RPMI8226 (cell line): ENCODE measurements around the gene MYLK.

Source experiments
- DNase-seq: peaks from one replicate; pipeline ENCODE4 v3.0.0-alpha.2; 2015

The MYLK gene

DNA sequence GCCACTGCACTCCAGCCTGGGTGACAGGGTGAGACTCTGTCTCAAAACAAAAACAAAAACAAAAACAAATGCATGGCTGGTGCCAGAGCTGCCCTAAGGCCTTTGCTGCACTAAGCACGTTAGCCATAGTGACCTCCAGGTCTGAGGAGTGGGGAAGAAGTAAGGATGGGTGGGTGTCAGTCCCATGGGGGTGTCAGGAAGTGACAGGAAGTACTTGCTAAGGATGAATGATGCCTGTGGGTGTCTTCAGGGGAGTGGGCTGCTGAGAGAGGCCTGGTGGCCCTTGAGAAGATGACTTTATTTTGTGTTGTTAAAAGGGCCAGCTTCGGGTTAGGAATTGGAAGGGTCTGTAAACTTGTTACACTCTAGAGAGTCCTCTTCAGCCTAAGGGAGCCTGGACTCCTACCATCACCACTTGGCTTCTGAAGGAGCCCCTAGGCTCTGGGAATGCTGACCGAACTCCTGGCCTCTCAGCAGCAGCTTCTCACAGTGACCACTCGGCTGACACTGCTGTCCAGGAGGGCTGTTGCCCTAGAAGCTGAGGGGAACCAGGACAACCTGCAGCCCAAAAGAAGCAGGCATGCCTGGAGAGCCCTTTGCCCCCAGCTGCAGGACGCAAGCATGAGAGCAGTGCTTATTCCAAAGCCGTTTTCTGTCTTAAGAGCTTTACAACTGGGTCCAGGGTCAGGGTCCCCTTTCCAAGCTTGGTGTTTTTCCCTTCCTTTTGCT lies 116.4 kb downstream of the MYLK start:
- DNase-seq, result no peak

DNA sequence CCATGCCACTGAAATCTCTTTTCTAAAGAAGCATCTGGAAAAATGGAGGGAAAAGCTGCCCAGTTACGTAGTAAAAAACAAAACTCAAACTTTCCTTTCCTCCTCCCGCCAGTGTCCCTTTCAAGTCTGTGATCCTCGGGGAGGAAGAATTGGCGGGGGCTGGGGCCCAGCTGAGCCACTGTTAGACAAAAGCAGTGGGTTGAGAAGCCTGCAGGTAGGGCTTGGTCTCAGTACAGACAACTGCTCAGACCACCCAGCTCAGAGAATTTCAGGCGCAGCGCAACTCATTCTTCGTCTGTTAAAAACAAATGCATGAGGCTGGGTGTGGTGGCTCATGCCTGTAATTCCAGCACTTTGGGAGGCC lies 117.1 kb downstream of the MYLK start:
- no peak for DNase-seq

DNA sequence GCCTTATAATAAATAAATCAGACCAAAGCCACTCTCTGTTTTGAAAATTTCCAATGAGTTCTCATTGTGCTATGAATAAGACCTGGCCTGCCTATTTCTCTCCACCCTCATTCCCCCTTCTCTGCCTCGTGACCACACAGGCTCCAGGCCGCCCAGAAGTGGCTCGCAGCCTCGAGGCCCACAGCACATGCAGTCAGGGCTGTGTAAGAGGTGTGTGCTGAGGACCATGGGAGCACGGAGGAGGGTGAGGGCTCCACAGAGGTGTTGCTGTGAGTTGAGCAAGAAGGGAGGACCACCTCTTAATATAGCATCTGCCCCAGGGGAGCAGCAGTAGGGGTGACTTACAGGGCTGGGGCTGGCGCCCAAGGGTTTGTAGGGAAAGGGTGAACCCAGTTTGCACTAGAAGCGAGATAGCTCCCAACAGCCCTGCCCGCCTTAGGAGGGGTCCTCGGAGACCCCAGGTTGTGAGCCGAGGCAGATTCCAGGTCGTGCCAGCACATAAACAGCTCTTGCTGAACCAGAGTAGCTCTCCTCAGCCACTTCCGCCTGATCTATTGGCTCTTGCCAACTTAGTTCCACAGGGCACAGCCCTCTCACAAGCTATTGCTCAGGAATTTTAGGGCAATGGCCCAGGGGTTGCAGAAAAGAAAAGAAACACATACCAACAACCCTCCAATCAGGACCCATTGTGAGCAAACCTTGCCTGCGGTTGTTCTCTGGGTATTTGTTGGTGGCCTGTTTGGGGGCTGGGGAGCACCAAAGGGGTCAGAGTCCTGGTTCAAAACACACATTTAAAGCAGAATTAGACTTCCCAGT lies 117.7 kb downstream of the MYLK start:
- no peak for DNase-seq

DNA sequence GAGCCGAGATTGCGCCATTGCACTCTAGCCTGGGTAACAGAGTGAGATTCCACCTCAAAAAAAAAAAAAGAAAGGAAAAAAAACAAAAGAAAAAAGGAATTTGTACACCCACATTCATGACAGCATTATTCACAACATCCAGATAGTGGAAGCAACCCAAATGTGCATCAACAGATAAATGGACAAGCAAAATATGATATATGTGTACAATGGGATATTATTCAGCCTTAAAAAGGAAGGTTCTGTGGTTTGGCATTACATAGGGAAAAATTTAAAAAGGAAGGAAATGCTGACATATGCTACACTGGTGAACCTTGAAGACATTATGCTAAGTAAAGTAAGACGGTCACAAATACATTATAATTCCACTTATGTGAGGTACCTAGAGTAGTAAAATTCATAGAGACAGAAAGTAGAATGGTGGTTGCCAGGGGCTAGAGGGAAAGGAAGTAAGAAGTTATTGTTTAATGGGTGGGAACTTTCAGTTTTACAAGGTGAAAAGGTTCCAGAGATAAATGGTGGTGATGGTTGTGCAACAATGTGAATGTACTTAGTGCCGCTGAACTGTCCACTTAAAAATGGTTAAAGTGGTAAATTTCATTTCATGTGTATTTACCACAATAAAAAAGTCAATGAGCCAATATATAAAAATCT lies 118.5 kb downstream of the MYLK start:
- no peak for DNase-seq

DNA sequence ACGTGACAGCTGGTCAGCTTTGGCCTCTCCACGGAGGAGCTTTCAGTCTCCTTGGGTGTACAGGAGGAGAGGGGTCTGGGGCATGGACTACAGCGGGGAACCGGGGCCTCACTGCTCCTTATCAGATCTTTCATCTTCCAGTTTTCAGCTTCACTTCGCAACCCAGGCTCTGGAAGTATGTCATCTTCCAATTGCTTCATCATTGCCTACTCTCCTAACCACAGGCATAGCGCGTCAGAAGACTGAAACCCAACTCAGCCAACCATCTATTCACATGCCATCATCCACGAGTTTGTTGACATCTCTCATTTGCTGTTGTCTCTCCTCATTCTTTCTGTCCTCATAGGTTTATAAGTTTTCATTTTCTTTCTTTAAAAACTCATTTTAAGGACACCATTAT lies 119.5 kb downstream of the MYLK start:
- no peak for DNase-seq

DNA sequence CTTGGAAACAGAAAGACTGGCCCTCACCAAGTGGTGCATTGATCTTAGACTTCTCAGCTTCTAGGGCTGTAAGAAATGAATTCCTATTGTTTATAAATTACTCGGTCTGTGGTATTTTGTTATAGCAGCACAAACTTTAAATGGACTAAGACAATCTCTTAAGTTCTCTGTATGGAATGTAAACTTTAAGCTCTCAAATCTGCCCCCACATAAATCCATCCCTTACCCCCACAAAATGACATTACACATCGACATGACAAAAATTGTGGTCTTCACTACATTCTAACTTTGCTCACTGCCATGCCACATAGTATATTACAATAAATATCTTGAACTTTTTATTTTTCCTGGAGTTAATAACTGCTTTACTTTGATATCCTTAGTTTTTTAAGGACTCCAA lies 121.3 kb downstream of the MYLK start:
- no peak for DNase-seq

DNA sequence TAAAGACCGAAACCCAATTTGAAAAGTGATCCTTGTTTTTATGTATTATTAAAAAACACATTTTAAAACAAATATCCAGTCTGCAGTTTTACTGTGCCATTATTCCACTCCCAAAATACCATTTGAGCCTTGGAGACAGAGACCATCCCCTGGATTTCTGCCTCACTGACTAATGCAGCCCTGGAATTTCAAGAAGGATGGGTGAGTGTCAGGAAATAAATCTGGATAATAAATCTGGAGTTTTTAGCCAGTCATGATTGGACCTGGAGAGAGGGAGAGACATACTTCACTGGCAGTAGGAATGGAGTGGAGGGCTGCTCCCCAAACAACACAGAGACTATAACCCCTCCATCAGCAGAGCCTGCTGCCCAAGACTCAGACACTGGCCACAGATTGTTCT lies 123.3 kb downstream of the MYLK start:
- no peak for DNase-seq

DNA sequence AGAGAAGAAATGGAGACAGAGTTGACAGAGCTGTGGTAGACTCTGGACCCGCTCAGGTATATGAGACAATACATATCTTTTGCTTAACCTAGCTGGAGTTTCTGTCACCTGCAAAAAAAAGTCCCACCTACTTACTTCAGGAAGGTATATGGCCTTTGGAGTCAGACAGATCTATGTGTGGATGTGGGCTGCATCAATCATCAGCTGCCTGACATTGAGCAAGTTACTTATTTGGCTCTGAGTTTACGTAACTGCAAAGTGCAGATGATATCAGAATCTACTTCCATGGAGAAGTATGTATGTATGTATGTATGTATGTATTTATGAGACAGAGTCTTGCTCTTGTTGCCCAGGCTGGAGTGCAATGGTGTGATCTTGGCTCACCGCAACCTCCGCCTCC lies 124.3 kb downstream of the MYLK start:
- no peak for DNase-seq

DNA sequence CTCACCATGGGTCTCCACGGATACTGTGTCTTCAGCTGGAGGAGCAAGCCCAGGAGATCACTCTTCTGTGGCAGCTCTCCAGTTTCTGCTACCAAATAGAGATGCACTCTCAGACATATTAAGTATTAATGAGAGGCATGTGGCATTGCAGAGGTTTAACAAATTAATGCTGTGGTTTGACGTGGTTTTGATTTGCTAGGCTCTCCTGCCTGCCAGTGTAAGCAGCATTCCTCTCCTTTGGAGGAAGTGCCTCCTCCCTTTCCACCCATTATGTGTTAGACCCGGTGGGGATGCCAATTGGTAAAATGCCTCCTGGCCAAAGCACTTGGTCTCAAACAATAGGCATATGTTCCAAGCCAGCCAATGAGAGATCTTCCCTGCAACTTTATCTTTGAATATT lies 124.8 kb downstream of the MYLK start:
- peak; percentile 7 for DNase-seq

DNA sequence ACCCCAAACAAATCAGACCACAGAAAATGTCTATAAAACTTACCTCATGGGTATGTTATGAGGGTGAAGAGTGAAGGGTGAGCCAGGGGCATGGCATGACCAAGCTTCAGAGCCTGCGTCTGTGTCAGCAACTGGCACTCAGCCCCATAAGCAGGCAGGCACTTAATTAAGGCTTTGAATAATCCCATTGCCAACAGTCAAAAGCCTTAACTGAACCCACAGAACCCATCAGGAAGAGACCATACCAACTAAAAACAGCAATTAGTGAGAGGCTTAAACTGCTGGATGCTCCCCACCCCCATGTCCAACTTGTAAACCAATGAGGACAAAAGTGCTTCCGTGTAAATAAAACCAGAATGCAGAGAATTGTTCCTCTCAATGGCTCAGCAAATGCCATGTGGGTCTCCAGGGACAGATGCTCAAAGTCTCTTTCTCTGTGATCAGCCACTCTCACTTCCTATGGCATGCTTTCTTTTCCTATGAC lies 126.0 kb downstream of the MYLK start:
- DNase-seq, result peak; percentile 83

DNA sequence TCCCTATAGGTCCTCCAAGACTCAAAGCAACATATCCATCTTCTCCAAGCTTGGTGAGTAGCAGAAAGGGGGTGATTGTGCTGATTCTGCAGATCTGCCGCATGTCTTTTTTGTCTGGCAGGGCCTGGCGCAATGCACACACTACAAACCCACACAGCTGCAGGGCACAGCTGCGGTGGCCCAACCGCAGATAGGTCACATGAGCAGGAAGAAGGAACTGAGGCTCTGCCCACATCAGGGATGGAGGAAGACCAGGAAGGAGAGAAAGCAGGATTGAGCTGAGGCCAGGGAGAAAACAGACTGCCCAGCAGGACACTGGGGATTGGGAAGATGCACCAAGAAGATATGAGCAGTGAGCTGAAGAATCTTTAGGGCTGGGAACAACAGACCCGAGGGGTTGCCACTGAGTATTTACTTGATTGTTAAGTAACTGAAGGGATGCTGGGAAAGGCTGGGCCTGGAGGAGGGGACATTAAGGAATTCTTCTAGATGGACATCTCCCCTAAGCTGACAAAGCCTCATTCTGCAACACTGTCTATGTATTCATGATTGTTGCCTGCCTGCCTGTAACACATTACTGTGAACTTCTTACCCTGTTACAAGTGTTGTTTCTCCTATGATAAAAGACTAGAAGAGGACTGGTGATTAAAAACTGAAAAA lies 126.7 kb downstream of the MYLK start:
- peak; percentile 91 for DNase-seq

DNA sequence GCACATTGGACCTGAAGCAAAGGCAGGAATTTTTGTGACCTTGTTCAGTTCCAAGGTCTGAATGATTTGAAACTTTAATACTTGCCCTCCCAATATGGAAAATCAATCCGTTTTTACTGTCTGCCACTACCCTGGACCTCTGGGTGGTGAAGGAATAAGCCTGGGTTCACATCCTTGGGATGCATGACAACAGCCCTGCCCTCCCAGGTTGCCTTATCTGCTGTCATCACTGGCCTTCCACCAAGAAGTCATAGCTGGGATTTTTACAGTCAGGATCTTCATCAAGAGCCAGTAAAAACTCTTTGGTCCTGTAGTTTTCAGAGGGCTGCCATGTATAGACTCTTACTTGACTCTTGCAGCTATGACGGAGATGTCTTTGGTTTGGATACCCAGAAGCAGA lies 128.6 kb downstream of the MYLK start:
- no peak for DNase-seq

DNA sequence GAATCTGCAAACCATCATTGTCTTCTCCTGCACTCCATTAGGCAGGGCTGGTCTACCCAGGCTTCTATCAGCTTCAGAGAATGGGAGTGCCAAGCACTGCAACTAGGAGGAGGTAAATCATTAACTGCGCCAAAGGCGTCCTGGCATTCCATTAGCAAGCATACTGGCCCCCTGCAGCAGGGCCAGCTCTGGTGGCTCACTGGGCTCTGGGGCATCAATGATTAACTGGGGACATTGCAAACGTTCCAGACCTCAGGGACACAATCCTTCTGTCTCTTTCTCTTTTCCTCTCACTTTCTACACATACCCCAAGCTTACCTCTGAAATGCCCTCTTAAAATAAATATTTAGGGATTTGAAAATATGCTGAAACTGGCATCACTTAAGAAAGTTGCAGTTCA lies 129.0 kb downstream of the MYLK start:
- no peak for DNase-seq

DNA sequence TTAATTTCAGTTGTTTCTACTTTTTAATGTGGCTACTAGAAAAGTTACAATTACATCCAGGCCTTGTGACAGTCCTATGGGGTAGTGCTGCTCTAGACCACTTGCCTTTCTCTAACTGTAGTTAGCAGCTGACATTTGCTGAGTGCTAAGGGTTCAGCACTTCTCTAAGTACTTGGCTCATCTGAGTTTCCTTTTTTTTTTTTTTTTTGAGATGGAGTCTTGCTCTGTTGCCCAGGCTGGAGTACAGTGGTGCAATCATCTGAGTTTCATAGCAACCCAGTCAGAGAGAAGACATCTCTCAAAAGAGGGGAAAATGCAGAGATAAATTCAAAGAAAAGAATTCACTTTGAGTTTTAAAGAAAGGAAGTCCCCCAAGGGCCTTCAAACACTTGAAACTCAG lies 130.8 kb downstream of the MYLK start:
- no peak for DNase-seq

DNA sequence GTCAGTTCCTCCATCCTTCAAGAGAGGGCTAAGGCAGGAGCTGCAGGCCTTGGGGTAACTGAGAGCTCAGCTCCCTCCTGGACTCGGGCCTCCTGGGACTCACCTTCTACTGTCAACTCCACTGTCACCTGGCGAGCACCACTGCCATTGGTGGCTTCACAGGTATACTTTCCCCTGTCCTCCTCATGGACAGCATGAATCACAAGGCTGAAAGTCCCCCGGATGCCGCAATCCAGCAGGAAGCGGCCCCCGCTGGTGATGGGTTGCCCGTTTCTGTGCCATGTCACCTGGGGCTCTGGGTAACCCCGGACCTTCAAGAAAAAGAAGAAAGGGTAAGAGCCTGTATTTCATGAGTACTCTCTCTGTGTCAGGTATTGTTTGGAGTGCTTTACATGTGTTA lies 131.9 kb downstream of the MYLK start:
- no peak for DNase-seq

DNA sequence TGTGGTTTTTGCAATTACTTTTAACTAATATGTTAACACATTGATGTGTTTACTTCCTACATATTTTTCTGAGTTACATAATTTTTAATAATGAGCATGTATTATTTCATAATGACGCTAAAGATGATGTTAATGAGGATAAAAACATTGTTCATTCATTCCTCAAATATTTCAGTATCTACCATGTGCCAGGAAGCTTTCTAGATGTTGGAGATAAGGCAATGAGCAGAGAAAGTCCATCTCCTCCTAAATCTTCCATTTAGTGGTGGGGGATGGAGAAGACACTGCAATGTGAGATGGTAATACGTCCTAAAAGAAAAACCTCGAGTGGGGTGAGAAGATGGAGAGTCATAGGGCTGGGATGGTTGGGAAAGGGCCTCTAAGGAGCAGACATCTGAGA lies 132.7 kb downstream of the MYLK start:
- no peak for DNase-seq

DNA sequence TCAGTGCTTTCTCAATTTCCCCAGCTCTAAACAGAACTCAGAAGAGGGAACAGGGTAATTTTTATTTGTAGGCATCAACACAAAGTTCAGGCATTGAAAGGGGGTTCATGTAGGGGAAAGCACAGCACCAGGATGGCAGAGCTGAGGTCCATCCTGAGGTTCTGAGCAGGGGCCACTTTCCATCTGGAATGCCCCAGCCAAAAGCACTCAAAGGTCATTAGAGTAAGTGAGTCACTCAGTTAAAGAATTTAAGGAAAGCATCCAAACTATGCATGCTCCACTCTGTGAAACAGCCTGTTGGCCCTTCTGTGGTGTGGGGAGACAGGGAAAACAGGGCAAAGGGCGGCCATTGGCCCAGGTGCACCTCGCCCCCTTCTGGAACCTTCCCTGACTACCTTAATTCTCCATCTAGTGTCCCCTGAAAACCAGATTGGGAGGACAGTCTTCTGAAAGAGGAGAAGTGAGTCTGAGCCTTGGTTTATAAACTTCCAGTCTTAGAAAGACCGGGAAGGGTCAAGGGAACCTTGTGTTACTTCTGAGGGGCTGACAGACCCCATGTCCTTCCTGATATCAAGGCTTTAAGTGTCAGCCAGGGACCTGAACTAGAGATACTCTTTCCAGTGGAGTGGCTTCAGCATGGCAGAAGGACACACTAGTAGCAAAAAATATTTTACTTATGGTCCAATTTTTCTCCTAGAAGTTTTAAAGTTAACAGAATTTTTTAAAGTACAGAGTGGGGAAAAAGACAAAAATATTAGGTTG lies 133.3 kb downstream of the MYLK start:
- DNase-seq, result no peak

DNA sequence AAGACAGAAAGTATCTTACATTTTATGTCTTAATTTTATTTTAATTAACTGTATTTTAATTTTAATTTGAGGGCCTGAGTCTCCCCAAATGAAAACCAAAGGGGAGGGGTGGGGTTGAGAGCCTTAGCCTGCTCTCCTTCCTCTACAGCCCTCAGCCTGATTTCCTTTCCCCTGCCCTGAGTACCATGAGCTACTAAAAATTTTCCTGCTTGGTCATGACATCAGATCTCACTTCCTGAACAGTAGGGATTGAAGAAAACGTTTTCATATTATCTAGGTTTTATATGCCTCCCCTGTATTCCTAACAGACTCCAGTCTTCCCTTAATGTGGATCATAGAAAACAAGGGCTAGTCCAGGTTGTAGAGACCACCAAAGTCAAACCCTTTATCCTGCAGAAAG lies 133.9 kb downstream of the MYLK start:
- DNase-seq, result no peak

DNA sequence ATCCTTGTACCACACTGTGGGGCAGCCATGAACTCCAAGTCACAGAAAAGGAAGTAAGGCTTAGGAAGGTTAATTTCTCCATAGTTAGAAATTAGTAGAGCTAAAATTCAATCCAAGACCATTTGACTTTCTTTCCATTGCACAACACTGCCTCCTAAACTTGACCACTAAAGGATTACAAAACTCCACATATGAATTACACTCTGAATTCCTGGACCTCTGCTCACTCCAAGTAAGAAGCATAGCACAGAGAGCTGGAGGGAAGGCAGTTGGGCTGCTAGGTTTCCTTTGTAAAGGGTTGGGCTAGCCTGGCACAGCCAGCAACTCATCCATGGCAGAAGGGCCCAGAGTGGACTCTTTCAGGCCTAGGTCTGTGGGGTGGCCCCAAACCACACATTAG lies 134.4 kb downstream of the MYLK start:
- DNase-seq, result no peak

DNA sequence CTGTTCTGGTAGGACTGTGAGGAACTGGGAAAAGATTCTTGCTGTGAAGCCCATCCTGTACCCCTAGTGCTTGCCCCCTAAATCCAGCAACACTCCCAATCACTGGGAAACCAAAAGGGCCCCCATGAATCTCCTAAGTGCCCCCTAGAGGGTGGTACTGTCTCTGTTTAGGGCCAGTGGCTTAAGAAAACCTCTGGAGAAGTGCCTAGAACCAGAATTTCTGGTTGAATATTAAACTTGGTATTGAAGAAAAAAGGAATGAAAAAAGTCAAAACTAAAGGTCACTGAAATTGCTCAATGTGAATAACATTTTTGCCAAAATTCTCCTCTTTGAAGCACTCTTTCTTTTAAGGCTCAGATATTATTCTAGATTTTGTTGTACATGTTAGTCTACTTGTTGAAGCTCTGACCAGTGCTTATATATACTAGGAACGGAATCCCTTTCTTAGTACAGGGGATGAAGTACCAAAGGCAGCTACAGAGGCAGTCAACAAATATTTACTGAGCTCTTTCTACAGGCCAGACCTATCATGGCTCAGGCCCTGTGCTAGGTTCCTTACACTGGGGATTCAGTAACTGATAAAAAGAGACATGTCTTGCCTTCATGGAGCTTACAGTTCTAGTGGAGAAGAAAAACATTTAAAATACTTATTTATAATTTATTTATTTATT lies 138.8 kb downstream of the MYLK start:
- DNase-seq, result peak; percentile 19

DNA sequence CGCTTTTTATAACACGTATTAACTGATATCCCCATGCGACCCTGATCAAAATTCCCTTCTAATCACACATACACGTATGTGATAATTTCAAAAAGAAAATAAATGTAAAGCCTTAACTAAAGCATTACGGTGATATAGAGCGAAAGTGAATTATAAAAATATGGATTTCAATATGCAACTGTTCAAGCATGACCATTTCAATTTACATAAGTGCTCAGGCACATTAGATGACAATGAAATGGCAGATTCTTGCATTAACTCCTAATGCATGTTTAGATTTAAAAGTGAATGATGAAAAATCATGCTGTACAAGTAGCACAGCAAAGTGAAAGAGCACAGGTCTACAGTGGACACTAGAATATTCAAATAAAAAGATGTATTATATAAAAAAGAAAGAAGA lies 140.1 kb downstream of the MYLK start:
- DNase-seq, result no peak

DNA sequence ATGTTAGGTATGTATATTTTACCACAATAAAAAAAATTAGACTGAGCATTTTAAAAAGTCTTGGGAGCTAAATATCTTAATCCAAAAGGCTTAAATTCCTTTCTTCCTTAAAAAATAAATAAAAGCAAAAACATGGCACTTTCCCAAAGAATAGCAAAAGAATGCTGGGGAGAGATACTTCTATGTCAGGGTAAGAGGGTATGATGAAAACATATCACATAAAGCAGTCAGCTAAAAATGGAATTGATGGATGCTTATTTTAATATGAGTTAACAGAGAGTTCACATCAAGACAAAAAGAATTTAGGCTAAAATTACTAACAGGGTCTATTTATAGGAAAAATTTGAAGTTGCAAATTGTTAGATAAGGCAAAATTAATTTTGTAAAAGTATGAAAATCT lies 141.0 kb downstream of the MYLK start:
- DNase-seq, result no peak
